GM18873 (cell line): Measurements from ENCODE around the gene GLYATL2.

Experiments
- ATAC-seq: cut with Tn5 transposase; IDR thresholded peaks from one replicate; pipeline ENCODE4 v1.9.1; 2021; ENCODE audit warnings: mild to moderate bottlenecking, moderate library complexity, moderate number of reproducible peaks; ENCODE audit not compliant: unreplicated experiment, low FRiP score

Gene GLYATL2, protein sequence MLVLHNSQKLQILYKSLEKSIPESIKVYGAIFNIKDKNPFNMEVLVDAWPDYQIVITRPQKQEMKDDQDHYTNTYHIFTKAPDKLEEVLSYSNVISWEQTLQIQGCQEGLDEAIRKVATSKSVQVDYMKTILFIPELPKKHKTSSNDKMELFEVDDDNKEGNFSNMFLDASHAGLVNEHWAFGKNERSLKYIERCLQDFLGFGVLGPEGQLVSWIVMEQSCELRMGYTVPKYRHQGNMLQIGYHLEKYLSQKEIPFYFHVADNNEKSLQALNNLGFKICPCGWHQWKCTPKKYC

DNA sequence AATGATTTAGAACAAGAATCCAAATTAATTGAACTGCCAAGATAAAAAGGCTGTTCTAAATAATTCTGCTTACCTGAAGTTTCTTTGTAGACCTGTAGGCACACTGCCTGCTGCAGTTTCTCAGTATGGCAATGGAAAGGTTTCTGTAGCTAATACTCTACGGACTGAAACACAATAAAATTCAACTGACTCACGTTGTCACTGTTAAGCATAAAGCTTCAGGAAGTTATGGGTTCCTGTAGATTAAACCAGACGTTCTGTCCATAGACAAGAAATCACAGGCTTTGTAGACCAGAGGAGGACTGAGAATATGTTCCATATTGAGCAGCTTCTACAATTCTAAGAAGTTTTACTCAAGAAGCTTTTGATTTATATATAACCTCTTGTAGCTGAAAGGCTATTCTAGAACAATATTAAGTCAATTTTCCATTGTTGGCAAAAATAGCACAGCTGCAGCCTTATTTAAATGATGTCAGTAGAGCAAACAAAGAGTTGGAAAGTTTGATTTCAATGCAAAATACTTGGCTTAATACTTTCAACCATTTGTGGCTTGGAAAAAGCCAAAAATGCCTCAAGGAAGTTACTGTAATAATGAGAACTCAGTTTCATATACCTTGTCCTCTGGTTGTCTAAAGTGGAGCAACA, at the start of gene GLYATL2:
Gene GLYATL2, minus strand, starts transcription at position 344 of the 645 bp plus-strand sequence. CDS start 5,092 bp downstream, outside the sequence.
- no peak for ATAC-seq

DNA sequence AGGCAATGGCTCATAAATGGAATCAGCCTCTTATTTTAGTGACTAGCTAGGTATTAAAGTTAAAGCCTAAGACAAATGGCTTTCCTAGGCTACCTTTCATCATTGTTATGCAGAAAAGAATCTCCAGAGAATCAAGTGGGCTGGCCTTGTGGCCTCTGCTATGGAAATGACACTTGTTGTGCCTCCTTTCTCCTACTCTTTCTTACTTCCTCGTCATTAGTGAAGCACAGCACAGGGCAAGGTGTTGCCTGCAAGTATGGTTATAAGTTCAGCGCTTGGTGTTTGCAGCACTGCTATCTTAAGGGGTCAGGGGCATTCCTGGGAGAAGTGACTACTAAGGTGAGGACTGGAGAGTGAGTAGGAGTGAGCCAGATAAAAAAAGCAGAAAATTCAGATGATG, 49.4 kb upstream of the GLYATL2 start:
- ATAC-seq, result no peak

DNA sequence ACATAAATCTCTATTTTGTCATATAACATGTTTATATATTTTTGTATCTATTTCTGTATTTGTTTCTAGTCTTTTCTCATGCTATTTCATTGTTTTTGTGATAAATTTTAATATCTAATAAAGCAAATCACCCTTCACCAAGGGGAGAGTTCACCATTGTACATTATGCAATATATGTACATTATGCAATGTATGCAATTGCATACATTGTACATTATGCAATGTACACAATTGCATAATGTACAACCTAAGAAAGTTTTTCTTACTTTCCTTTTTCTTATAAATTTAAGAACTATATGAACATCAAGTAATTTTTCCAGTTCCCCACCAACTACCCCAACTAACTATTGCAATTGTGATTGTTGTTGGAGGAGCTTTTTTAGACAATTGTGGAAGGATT, 44.1 kb upstream of the GLYATL2 start:
- ATAC-seq, result no peak

DNA sequence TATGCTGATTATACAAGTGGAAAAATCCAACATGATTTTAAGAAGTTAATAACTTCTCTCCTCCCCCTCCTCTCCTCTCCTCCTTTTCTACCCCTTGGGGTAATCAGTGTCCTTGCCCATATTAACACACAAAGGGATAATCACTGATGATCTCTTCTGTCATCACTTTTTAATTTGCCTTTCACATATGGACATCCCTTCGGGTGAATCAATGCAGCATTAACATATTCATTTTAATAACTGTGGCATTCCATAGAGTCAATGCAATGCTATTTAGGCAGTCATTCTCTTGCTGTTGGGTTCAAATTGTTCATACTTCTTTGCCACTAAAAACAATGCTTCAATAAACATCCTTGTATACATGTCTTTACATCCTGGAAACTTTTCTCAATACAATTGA, 42.9 kb upstream of the GLYATL2 start:
- ATAC-seq, result no peak

DNA sequence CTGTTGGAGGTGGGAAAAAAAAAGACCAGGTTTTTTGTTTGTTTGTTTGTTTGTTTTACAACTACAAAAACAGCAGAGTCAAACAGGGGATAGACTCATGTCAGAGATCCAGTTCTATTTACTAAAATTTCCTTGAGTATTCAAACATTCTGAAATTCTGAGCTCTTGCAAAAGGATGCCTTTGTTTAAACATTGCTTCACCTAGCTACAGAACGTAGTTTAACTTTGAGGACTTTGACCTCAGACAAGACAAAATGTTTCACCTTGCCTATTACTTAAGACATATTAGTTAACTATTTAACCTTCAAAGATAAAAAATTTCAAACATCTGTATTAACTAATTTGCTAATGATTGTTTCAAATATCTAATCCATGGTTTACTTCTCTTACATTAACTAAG, 36.1 kb upstream of the GLYATL2 start:
- ATAC-seq, result no peak

DNA sequence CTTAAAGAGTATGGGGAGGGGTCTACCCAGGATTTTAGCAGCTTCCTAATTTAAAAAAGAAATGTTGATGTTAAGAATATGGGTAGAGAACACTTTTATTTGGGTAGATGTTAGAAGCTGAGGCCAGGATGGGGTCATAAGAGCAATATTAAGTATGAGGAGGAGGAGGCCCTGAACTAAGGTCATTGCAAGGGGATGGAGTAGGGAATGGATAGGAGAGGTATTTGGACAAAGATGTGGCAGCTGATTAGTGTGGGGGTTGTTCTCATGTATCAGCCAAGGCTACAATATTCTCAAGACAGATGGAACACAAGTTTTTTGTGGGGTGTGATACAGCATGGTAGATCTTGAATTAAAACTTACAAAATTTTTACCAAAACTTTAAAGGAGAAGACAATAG, 35.7 kb upstream of the GLYATL2 start:
- ATAC-seq, result no peak

DNA sequence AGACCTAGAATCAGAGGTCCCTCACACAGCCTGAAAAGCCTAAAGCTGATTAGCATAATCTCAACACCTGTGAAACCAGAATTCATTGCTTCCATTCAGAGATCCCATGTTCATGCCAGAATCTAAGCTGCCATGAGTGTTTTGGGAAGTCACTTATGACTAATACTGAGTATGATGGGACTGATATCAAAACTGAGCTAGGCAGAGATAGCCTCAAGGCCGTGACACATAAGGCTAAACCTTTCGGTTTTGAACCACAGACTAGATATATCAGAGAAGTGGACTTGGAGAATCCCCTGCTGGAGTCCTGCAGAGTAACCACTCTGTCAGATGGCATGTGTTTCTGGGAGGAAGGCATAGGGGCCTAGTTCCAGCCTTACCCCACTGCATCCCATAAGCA, 23.1 kb upstream of the GLYATL2 start:
- no peak for ATAC-seq

DNA sequence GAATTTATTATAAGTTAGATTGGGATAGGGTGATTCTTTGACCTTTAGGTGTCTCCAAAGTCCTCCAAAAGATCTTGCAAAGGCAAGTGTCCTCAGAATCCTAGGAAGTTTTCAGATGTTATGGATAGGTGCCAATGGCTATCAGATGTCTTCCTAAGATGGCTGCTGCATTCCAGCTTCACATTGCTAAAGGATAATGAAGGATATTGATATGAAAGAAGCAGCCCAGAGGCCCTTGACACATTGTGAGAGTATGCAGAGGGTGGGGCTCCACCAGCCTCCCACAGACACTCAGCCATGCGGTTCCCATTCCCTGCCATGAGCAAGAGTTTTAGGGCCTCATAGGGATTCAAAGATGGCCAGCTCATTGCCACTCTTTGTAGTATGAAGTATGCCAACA, 22.3 kb upstream of the GLYATL2 start:
- no peak for ATAC-seq

DNA sequence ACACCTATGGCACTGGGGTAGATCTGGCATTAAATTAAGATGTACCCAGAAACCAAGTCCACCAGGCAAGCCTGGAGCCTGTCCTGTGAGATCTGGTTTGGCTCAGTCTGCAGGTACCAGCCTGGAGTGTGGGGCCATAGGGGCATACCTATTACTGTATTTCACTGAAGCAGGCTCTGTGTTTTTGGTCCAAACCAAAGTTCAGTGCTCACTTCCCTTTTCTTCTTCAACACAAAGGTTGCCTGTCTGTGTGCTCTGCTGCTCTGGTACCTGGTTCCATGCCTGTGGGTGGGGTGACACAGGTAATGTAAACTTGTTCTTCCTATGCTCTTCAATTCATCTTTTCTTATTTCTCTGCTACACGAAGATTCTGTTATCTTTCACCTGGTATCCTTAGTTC, 19.8 kb upstream of the GLYATL2 start:
- no peak for ATAC-seq

DNA sequence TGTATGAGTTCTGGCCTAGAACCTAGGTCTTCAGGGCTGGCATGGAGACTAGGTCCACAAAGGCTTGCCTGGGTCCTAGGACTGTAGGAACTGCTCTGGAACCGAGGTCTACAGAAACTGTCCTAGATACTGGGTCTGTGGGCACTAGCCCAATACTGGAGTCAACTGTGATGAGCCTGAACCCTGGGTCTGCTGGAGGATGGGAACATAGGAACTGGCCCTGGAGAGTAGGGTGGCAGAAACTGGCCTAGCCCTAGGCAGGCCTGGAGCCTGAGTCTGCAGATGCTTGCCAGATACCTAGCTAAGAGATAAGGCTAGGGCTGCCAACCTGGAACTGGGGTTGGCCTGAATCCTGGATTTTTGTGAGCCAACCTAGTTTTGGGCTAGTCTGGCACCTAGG, 19.2 kb upstream of the GLYATL2 start:
- ATAC-seq, result no peak

DNA sequence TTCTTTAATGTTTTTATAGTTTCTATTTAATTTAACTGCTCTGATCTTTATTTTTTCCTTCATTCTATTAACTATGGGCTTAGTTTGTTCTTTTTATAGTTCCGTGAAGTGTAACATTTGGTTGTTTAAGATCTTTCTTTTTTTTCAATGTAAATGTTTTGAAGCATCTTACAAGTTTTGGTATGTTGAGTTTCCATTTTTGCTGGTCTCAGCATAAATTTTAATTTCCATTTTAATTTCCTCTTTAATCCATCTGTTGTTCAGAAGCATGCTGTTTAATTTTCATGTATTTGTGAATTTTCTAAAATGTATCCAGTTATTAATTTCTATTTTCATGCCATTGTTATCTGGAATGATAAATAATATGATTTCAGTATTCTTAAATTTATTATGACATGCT, 17.0 kb upstream of the GLYATL2 start:
- no peak for ATAC-seq

DNA sequence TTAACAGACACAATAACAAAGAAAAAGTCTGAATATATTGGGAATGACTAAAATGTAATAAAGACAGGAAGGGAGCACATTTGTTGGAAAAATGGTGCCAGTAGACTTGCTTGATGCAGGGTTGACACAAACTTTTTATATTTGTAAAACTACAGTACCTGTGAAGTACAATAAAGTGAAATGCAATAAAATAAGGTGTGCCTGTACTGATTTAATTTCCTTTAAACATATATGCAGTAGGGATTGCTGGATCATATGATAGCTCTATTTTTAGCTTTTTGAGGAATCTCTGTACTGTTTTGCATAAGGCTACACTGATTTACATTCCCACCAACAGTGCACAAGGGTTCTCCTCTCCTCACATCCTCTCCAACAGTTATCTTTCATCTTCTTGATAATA, 12.3 kb upstream of the GLYATL2 start:
- ATAC-seq, result no peak

DNA sequence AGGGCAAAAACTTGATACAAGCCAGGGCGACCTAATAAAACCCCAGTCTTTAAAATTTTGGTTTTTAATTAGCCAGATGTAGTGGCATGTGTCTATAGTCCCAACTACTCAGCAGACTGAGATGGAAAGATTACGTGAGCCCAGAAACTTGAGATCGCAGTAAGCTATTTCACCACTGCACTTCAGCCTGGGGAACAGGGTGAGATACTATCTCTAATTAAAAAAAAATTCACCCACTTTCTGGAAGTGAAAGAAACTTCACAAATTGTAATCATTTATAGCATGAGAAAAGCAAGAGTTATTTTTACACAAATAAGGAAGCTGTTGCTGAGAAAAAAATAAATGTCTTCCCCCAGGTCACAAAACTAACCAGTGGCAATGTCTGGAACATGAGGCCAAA, 882 bp upstream of the GLYATL2 start:
- no peak for ATAC-seq

DNA sequence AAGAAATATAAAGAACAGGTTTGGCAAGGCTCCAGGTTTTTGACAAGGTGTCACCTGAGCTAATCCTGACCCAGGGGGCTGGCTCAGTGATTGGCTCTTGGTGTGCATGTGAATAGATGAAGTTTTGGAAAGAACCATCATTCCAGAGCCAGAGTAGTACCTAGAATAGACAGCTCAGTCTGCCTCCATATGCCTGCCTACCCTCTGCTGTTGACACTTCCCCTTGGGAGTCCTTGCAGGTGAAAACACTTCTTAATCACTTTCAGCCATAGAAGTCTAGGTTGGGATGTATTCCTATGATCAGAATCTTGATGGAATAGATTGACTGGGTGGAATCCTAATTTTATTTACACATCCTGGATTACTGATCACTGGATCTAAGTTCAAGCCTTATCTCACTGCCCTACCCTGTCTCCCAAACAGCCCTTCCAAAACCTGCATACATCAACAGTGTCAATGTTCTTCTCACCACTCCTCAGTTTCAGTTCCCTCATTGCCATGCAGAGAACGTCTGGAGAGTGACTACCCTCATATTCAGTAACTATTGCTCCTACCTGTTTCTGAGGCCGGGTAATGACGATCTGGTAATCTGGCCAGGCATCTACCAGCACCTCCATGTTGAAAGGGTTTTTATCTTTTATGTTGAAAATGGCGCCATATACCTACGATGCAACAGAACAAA, 6.7 kb downstream of the GLYATL2 start:
- no peak for ATAC-seq

DNA sequence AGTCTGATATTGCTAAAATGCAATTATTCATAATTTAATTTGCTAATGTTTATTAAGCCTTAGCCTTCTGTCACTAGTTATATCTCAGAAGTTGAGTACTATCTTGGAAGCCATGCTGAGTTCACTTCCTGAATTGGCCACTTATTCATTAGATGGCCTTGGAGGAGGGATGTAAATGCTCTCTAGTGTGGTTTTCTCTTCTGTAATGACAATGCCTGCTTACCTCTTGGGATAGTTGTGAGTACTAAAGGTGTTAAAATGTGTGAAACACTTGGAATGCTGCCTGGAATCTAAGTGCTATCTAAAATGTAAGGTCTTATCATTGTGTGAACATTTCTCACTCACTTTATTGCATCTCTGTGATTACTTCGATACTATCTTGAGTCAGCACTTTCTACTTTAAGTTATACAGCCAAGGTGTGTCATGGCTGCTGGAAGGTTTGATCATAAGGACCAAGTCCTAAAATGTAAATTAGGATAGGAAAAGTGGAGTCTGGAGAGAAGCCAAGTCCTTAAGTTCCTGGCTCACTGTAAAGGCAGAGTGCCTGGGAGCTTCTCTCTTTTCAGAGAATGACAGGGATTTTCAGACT, 12.4 kb downstream of the GLYATL2 start:
- ATAC-seq, result no peak

DNA sequence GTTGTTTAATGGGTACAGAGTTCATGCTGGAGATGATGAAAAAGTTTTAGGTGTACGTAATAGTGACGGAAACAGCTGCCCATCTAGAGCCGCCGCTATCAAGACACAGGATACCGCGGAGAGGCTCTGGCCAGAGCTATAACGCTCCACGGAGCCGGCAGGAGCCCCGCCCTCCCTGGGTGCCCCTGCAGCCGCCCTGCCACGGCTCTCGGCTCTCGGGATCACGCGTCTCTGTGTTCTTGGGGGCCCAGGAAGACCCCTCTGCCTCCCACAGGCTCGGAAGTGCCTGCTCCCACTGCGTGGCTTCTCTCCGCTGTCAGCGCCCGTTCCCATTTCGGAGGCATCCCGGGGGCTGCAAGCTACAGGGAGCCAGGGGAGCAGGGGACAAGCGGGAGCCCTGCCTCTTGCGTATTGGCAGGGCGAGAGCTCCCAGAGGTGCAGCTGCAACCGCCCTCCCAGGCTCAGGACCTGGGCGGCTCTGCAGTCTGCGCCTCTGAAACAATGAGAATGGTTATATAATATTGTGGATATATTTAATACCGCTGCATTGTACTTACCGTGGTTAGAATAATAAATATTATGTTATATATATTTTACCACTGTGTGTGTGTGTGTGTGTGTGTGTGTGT, 13.7 kb downstream of the GLYATL2 start:
- ATAC-seq, result no peak

DNA sequence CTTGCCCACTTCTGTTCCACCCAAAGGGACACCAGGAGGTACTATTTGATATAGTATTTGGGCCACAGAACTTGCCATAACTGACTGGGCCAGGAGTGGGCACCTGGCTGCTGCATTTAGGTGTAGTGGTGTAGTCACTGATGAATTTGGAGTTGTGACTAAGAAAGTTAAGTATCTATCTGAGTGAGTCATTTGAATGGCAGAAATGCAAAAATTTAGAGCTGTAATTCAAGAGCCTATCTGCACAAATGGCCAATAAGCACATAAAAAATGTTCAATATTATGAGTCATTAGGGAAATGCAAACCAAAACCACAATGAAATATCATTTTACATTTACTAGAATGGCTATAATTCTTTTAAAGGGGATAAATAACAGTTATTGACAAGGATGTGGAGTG, 14.7 kb downstream of the GLYATL2 start:
- no peak for ATAC-seq

DNA sequence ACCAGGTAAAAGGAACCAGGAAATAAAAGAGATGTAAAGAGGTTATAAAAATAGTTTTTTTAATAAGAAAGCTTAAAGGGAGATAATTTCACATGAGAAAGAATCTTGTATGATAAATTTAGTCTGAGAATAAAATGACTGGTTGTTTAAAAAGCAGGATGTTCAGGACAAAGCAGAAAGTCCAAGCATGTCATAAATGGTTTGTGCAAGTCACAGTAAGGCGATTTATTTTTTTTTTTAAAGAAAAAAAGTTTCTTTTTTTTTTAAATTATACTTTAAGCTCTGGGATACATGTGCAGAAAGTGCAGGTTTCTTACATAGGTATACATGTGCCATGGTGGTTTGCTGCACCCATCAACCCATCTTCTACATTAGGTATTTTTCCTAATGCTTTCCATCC, 30.8 kb downstream of the GLYATL2 start:
- no peak for ATAC-seq

DNA sequence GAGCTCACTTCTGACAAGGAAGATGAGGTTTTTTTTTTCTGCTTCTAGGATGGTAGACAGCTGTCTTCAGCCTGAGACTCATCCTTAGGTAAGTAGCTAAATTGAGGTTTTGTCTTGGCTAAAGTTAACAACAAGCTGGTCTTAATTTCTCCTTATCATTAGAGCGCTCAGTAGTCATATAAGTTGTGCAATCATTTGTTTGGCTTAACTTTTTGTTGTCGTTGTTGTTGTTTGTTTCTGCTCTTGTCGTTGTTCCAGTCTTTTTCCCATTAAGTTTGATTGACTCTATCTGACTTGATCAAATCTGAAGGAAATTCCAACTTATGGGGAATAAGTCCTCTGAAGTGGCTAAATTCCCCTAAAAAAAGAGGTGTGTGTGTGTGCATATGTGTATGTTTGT, 33.0 kb downstream of the GLYATL2 start:
- no peak for ATAC-seq

DNA sequence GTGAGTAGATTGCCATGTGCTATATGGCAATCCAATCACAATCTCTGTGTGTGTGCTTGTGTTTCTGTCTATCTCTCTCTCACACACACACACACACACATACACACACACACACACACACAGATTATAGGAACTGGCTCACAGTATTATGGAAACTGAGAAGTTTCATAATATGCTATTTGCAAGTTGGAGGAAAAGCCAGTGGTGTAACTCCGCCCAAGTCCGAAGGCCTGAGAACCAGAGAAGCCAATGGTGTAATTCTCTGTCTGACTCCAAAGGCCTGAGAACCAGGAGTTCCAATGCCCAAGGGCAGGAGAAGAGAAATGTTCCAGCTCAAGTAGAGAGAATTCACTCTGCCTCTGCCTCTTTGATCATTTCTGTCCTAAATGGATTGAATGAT, 37.2 kb downstream of the GLYATL2 start:
- no peak for ATAC-seq

DNA sequence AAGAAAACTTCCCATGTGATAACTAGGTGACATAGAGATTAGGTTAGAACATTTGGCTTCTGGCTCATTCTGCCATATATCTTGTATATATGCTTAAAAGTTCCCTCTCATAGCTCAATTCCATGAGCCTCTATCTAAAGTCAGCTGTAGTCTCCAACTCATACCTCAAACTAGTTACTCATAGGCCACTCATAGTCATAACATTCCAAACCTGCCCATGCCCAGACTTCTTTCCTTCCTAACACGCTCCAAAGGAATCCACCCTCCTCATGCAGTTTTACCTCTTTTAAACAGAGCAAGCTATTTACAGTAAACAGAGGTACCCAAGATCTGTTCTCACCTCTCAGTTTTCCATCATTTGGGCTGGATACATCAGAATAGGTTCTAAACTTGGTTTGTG, 39.4 kb downstream of the GLYATL2 start:
- no peak for ATAC-seq
